HepG2 (cell line): ENCODE data around the gene ELP6. TPM values are rescaled to one million over a fixed set of nuclear protein-coding genes. Genes with fewer than 3 reads are reported as not detected.

Source experiments
- ATAC-seq: fragments of 200-7000 bp; cut with Tn5 transposase; 3 replicates; pipeline ENCODE4 v1.9.1; 2020; ENCODE audit warnings: mild to moderate bottlenecking, moderate library complexity
- BruUV-seq: library from RNA; stranded (reverse); fragments of 400-500 nt; replicated peaks from 2 replicates; lab custom pipeline; 2021; lab: Mats Ljungman, UMichigan
- CTCF ChIA-PET: fragments of 300-600 bp; formaldehyde crosslinking; extraction: SDS; loops from one replicate; lab custom pipeline; 2021; ENCODE audit warnings: low total read pairs, inconsistent platforms, low intra/inter-chr PET ratio; lab: Yijun Ruan, JAX
- POLR2A ChIA-PET: fragments of 350-600 bp; sonication (Branson Sonifier 250); formaldehyde crosslinking; loops from one replicate; lab custom pipeline; 2020; ENCODE audit warnings: antibody characterized with exemption, inconsistent platforms; lab: Yijun Ruan, JAX
- DNase-seq: peaks from one replicate; pipeline ENCODE4 v3.0.0-alpha.2; 2015; ENCODE audit warnings: low spot score
- FAIRE-seq: peaks from 3 replicates; lab custom pipeline; 2011; peaks lifted over from hg19 to GRCh38; lab: Jason Lieb, UNC
- H2AFZ ChIP-seq: one replicate; pipeline ENCODE4 v1.6.1; 2011; ENCODE audit warnings: low read length, inconsistent platforms
- H3K27ac ChIP-seq: fragments of 300-600 bp; 3 replicates; pipeline ENCODE4 v1.8.0; 2011; ENCODE audit warnings: mixed run types, mild to moderate bottlenecking, mixed read lengths, low read length, inconsistent platforms; ENCODE audit not compliant: insufficient read depth; ENCODE audit errors: extremely low read length
- H3K27me3 ChIP-seq, 2 experiments: fragments of 200-600 bp in 1 of 2; 2 replicates in 1 of 2; 3 replicates in 1 of 2; pipeline versions ENCODE4 v1.6.0 to v1.8.0; 2011; ENCODE audit warnings: low read length in 2 of 2, mild to moderate bottlenecking in 2 of 2, moderate library complexity in 2 of 2, inconsistent platforms in 1 of 2; ENCODE audit not compliant: insufficient read depth in 2 of 2, control insufficient read depth in 1 of 2
- H3K36me3 ChIP-seq, 2 experiments: fragments of 200-600 bp in 1 of 2; replicated peaks in 1 of 2; 2 replicates in 1 of 2; 3 replicates in 1 of 2; pipeline versions ENCODE4 v1.5.1 to v1.8.0; 2011; ENCODE audit warnings: low read length in 2 of 2, inconsistent platforms in 1 of 2; ENCODE audit not compliant: insufficient read depth in 2 of 2, control insufficient read depth in 1 of 2
- H3K4me1 ChIP-seq: 2 replicates; pipeline ENCODE4 v1.5.1; 2012; ENCODE audit warnings: low read length, inconsistent platforms; ENCODE audit not compliant: insufficient read depth
- H3K4me2 ChIP-seq: 2 replicates; pipeline ENCODE4 v1.6.0; 2011; ENCODE audit warnings: low read depth, low read length, inconsistent platforms
- H3K4me3 ChIP-seq, 3 experiments: fragments of 200-600 bp in 1 of 3; sonication (generic), shearing (Covaris generic) in 1 of 3; replicated peaks in 1 of 3; 2 replicates each; pipeline ENCODE4 v1.5.1; 2011 to 2016; ENCODE audit warnings: low read length in 3 of 3, inconsistent platforms in 2 of 3, low read depth in 2 of 3, mild to moderate bottlenecking in 2 of 3, control low read depth in 1 of 3, mixed read lengths in 1 of 3; ENCODE audit not compliant: insufficient read depth in 1 of 3
- H3K79me2 ChIP-seq: one replicate; pipeline ENCODE4 v1.6.1; 2011; ENCODE audit warnings: low read length, inconsistent platforms; ENCODE audit not compliant: insufficient read depth
- H3K9ac ChIP-seq: 2 replicates; pipeline ENCODE4 v1.6.0; 2011; ENCODE audit warnings: mild to moderate bottlenecking, low read depth, low read length, inconsistent platforms; ENCODE audit not compliant: insufficient read depth
- H3K9me3 ChIP-seq: 2 replicates; pipeline ENCODE4 v1.5.1; 2012; ENCODE audit warnings: mild to moderate bottlenecking, low read length
- H4K20me1 ChIP-seq: 2 replicates; pipeline ENCODE4 v1.6.0; 2011; ENCODE audit warnings: inconsistent platforms, mild to moderate bottlenecking, low read length, moderate library complexity; ENCODE audit not compliant: insufficient read depth
- DPF2 ChIP-seq: sonication (generic); formaldehyde crosslinking; IDR thresholded peaks from 2 replicates; pipeline ENCODE4 v1.4.0; 2020; ENCODE audit warnings: mild to moderate bottlenecking, low read depth, missing genetic modification reagents, borderline replicate concordance
- KLF15 ChIP-seq: sonication (generic); formaldehyde crosslinking; IDR thresholded peaks from 2 replicates; pipeline ENCODE4 v1.8.1; 2023; ENCODE audit warnings: borderline replicate concordance, mild to moderate bottlenecking, inconsistent platforms, missing genetic modification reagents, mixed read lengths
- SKI ChIP-seq: fragments of 450-650 bp; IDR thresholded peaks from one replicate; pipeline ENCODE4 v1.6.1; 2018; ENCODE audit warnings: mild to moderate bottlenecking; ENCODE audit not compliant: partially characterized antibody
- SUZ12 ChIP-seq: fragments of 150-350 bp; IDR thresholded peaks from 2 replicates; pipeline ENCODE4 v1.6.1; 2014; ENCODE audit warnings: low read depth, low read length
- TMF1 ChIP-seq: sonication (generic); formaldehyde crosslinking; IDR thresholded peaks from 2 replicates; pipeline ENCODE4 v1.8.1; 2022; ENCODE audit warnings: low read depth, missing genetic modification reagents
- TP53 ChIP-seq: sonication (generic); formaldehyde crosslinking; conservative IDR thresholded peaks from 2 replicates; pipeline ENCODE4 v1.4.0; 2020; ENCODE audit warnings: missing genetic modification reagents
- ZNF331 ChIP-seq: sonication (generic); formaldehyde crosslinking; IDR thresholded peaks from 2 replicates; pipeline ENCODE4 v1.4.0; 2020; ENCODE audit warnings: missing genetic modification reagents
- ZNF350 ChIP-seq: sonication (generic); formaldehyde crosslinking; IDR thresholded peaks from 2 replicates; pipeline ENCODE4 v1.4.0; 2020; ENCODE audit warnings: mild to moderate bottlenecking, low read depth, missing genetic modification reagents, borderline replicate concordance
- ZNF430 ChIP-seq: sonication (generic); formaldehyde crosslinking; IDR thresholded peaks from 2 replicates; pipeline ENCODE4 v1.9.0; 2021; ENCODE audit warnings: mild to moderate bottlenecking, missing genetic modification reagents
- ZNF572 ChIP-seq: sonication (generic); formaldehyde crosslinking; IDR thresholded peaks from 2 replicates; pipeline ENCODE4 v1.5.1; 2020; ENCODE audit warnings: mild to moderate bottlenecking, missing genetic modification reagents
- WGBS: methylation state at CpG from one replicate; pipeline ENCODE4 v1.1.6; 2017; ENCODE audit warnings: low lambda C conversion rate; 5-methylcytosine and 5-hydroxymethylcytosine counted together
- in situ Hi-C: cut with HindIII; loops from 2 replicates; pipeline ENCODE4 v1.10.0; 2017; ENCODE audit warnings: low pct_unique_long_range_greater_than_20kb; ENCODE audit not compliant: extremely low pct_ligation_motif_present
- intact Hi-C: fragments of 100-400 bp; cut with micrococcal nuclease; formaldehyde crosslinking; loops from one replicate; pipeline ENCODE4 v1.10.0; 2022; ENCODE audit not compliant: unreplicated experiment
- polyA plus RNA-seq, 8 experiments: library from polyadenylated mRNA; depleted of rRNA in 3 of 8; stranded (reverse) in 7 of 8; unstranded in 1 of 8; fragments of >200 nt; fragmentation: Illumina TruSeq in 4 of 8; extraction: Trizol in 4 of 8; gene quantifications; 2 replicates each; pipeline versions ENCODE4 v1.2.1 to v1.2.3, GENCODE V29; 2011 to 2016; ENCODE audit warnings: low read depth in 4 of 8, missing spikeins in 1 of 8, mixed read lengths in 1 of 8; ENCODE audit not compliant: insufficient read depth in 1 of 8
- total RNA-seq, 5 experiments: library from RNA; depleted of rRNA; stranded (reverse); fragments of >200 nt; fragmentation: Illumina TruSeq; extraction: Trizol; gene quantifications; 2 replicates each; pipeline ENCODE4 v1.2.3, GENCODE V29; 2016; ENCODE audit warnings: low read depth in 1 of 5
- TF ChIP-seq, protein P1 (sequence below): IDR thresholded peaks from 2 replicates; pipeline ENCODE4 v1.6.1; 2016; ENCODE audit warnings: missing genetic modification reagents, missing compliant biosample characterization
- TF ChIP-seq, protein P2 (sequence below): sonication (generic); formaldehyde crosslinking; IDR thresholded peaks from 2 replicates; pipeline ENCODE4 v1.9.0; 2021; ENCODE audit warnings: missing genetic modification reagents, borderline replicate concordance

Gene ELP6
- total and polyA plus RNA-seq, 2 of the 13 experiments (the other 11 are each of a cell fraction or from before 2014, with no cell fraction given) = 45.0 to 49.3 TPM

DNA sequence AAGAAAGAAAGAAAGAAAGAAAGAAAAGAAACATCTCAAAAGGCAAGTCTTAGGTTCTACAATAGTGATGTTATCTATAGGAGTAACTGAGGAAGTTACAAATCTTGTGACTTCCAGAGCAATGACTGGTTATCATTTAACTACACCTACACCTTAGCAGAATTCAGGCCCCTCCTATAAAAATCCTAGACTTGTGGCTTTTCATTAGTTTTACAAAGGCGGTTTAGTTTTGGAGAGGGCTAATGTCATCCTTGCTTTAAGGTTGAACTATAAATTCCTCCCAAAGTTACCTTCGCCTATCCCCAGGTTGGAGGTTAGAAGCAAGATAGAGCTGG is 33.7 kb downstream of the ELP6 start:
- ChIA-PET CTCF (no interaction called here), POLR2A (no interaction called here)
- DNase-seq (no peak), ATAC-seq (no peak), FAIRE-seq (no peak)
- Histone ChIP-seq H3K36me3 (no peaks in the 10 kb centered on the region), H3K4me2 (no peak overlapping the region), H3K27me3 (no peaks in the 10 kb centered on the region; a peak in 1 of 5 replicates), H4K20me1 (no peaks in the 10 kb centered on the region; the same call in 1 of the 2 replicates), H3K9me3 (no peaks in the 10 kb centered on the region), H3K27ac (no peak overlapping the region), H3K79me2 (peaks cover 4% of the 10 kb centered on the region), H3K4me1 (peaks cover 28% of the 10 kb centered on the region), H2AFZ (no peak overlapping the region), H3K4me3 (no peak overlapping the region), H3K9ac (no peak overlapping the region)
- BruUV-seq = no TSS peak
- in situ Hi-C loops (loop anchor here (5.0 kb wide), 1 partner anchor 57 kb away; no protein-coding TSS in a partner anchor), intact Hi-C loops (loop anchor here (5.0 kb wide), 1 partner anchor 33 kb away; the partner anchor contains the start of gene ELP6)
- WGBS = 83% methylated on average over 2 of the region's 2 CpGs
- no peak for TF ChIP-seq KLF15
- no peak for TF ChIP-seq ZNF430
- TF ChIP-seq DPF2 (CRISPR knock-in tag) = no peak
- TF ChIP-seq, protein P1, sequence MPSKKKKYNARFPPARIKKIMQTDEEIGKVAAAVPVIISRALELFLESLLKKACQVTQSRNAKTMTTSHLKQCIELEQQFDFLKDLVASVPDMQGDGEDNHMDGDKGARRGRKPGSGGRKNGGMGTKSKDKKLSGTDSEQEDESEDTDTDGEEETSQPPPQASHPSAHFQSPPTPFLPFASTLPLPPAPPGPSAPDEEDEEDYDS (CRISPR knock-in tag) = no peak
- no peak for TF ChIP-seq SKI

DNA sequence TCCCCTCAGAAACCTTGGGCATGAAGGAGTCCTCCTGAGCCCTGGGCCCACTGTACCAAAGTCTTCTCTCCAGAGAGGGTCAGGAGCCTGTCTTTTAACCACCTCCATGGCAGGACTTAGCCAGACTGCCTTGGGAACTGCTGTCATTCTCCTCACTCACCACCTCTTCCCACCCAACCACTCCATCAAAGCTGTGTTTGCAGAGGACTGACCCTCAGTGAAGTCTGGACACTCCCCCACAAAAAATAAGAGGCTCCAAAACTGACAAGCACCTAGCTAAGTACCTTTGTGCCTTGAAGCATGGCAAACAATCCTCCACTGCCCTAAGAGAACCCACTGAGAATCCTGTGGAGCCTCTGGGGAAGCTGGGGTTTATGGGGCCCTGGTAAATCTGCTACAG is 35.5 kb downstream of the ELP6 start:
- Histone ChIP-seq H3K27ac (no peak overlapping the region), H4K20me1 (peaks cover 13% of the 10 kb centered on the region), H3K9me3 (no peaks in the 10 kb centered on the region), H3K27me3 (no peaks in the 10 kb centered on the region; a peak in 1 of 5 replicates), H3K4me3 (no peak overlapping the region), H3K79me2 (peaks cover 21% of the 10 kb centered on the region), H3K9ac (no peak overlapping the region), H3K36me3 (no peaks in the 10 kb centered on the region), H3K4me1 (peaks cover 36% of the 10 kb centered on the region), H3K4me2 (no peak overlapping the region), H2AFZ (no peak overlapping the region)
- FAIRE-seq (no peak), ATAC-seq (no peak), DNase-seq (no peak)
- in situ Hi-C loops (loop anchor here (5.0 kb wide), 1 partner anchor 56 kb away; no protein-coding TSS in a partner anchor), intact Hi-C loops (loop anchor here (5.0 kb wide), 1 partner anchor 34 kb away; the partner anchor contains the start of gene ELP6)
- ChIA-PET CTCF (no interaction called here), POLR2A (interaction anchor here (1.0 kb wide), 1 partner anchor 53 kb away, joined by 3 read pairs; no protein-coding TSS in a partner anchor)
- BruUV-seq = no TSS peak
- TF ChIP-seq, protein P2, sequence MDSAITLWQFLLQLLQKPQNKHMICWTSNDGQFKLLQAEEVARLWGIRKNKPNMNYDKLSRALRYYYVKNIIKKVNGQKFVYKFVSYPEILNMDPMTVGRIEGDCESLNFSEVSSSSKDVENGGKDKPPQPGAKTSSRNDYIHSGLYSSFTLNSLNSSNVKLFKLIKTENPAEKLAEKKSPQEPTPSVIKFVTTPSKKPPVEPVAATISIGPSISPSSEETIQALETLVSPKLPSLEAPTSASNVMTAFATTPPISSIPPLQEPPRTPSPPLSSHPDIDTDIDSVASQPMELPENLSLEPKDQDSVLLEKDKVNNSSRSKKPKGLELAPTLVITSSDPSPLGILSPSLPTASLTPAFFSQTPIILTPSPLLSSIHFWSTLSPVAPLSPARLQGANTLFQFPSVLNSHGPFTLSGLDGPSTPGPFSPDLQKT (CRISPR knock-in tag) = no peak
- TF ChIP-seq ZNF350 = no peak
- TF ChIP-seq TP53 (CRISPR knock-in tag) = no peak
- no peak for TF ChIP-seq ZNF572 (CRISPR knock-in tag)
- TF ChIP-seq SUZ12 = no peak
- TF ChIP-seq ZNF331 (CRISPR knock-in tag) = no peak
- TF ChIP-seq TMF1 (CRISPR knock-in tag) = no peak
